ENCODE measurements around the gene HMOX2. TPM values are rescaled to one million over a fixed set of nuclear protein-coding genes. Genes with fewer than 3 reads are reported as not detected.
A peak's percentile ranks its signal among the peaks of the same experiment; 100 is the strongest.

HMOX2 gene
- total and polyA plus RNA-seq, 2 of the 13 experiments (the other 11 are each of a cell fraction or from before 2014, with no cell fraction given), result 60.3 to 70.4 TPM

DNA sequence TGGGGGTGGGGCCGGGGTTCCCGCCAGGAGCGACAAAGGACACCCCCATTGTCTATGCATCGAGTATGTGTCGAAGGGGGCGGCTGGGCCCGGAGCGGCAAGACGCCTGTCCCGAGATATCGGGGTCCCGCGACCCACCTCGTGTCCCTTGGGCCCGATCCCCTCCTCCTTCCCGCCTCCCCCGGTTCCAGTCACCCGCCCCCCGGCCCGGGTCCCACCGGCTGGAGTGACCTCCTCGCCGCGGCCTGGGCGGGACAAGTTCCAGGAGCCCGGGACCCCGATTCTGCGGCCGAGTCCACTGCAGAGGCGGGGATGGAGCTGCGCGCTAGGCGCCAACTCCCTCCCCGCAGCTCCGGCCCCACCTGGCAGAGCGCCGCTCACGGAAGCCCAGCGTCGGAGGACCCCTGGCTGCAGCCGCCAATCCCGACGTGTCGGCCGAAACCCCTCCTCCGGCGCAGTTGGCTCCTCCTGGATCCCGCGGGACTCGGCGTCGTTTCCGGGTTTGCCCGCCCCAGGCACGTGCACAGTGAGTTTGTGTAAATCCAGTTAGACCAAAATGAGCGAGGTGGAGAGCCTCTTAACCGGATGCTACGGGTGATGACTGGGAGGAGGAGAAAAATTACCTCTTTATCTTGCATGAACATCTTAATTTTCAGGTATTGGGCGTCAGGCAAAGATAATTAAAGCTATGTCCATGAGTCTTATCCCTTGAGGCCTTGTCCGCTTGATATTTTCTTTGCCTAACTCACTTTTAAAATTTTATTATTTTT lies 1.8 kb upstream of the HMOX2 start, which contains the start of gene NMRAL1 (continued):
- no peak for TF ChIP-seq HDAC6 (IDR thresholded peaks at IDR 0.05; ENCODE audit: low read depth, low read length)
- TF ChIP-seq, protein P1, sequence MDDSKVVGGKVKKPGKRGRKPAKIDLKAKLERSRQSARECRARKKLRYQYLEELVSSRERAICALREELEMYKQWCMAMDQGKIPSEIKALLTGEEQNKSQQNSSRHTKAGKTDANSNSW (CRISPR knock-in tag; IDR thresholded peaks at IDR 0.05; ENCODE audit: borderline replicate concordance), result no peak
- TF ChIP-seq ZNF775 (CRISPR knock-in tag; IDR thresholded peaks at IDR 0.05; ENCODE audit: borderline replicate concordance), result no peak
- TF ChIP-seq BRCA1 (CRISPR knock-in tag; IDR thresholded peaks at IDR 0.05), result no peak
- TF ChIP-seq, protein P2, sequence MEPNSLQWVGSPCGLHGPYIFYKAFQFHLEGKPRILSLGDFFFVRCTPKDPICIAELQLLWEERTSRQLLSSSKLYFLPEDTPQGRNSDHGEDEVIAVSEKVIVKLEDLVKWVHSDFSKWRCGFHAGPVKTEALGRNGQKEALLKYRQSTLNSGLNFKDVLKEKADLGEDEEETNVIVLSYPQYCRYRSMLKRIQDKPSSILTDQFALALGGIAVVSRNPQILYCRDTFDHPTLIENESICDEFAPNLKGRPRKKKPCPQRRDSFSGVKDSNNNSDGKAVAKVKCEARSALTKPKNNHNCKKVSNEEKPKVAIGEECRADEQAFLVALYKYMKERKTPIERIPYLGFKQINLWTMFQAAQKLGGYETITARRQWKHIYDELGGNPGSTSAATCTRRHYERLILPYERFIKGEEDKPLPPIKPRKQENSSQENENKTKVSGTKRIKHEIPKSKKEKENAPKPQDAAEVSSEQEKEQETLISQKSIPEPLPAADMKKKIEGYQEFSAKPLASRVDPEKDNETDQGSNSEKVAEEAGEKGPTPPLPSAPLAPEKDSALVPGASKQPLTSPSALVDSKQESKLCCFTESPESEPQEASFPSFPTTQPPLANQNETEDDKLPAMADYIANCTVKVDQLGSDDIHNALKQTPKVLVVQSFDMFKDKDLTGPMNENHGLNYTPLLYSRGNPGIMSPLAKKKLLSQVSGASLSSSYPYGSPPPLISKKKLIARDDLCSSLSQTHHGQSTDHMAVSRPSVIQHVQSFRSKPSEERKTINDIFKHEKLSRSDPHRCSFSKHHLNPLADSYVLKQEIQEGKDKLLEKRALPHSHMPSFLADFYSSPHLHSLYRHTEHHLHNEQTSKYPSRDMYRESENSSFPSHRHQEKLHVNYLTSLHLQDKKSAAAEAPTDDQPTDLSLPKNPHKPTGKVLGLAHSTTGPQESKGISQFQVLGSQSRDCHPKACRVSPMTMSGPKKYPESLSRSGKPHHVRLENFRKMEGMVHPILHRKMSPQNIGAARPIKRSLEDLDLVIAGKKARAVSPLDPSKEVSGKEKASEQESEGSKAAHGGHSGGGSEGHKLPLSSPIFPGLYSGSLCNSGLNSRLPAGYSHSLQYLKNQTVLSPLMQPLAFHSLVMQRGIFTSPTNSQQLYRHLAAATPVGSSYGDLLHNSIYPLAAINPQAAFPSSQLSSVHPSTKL (CRISPR knock-in tag; IDR thresholded peaks at IDR 0.05), result peak; percentile 49
- TF ChIP-seq ZNF367 (CRISPR knock-in tag; IDR thresholded peaks at IDR 0.05; ENCODE audit: borderline replicate concordance), result no peak
- TF ChIP-seq, protein P3, sequence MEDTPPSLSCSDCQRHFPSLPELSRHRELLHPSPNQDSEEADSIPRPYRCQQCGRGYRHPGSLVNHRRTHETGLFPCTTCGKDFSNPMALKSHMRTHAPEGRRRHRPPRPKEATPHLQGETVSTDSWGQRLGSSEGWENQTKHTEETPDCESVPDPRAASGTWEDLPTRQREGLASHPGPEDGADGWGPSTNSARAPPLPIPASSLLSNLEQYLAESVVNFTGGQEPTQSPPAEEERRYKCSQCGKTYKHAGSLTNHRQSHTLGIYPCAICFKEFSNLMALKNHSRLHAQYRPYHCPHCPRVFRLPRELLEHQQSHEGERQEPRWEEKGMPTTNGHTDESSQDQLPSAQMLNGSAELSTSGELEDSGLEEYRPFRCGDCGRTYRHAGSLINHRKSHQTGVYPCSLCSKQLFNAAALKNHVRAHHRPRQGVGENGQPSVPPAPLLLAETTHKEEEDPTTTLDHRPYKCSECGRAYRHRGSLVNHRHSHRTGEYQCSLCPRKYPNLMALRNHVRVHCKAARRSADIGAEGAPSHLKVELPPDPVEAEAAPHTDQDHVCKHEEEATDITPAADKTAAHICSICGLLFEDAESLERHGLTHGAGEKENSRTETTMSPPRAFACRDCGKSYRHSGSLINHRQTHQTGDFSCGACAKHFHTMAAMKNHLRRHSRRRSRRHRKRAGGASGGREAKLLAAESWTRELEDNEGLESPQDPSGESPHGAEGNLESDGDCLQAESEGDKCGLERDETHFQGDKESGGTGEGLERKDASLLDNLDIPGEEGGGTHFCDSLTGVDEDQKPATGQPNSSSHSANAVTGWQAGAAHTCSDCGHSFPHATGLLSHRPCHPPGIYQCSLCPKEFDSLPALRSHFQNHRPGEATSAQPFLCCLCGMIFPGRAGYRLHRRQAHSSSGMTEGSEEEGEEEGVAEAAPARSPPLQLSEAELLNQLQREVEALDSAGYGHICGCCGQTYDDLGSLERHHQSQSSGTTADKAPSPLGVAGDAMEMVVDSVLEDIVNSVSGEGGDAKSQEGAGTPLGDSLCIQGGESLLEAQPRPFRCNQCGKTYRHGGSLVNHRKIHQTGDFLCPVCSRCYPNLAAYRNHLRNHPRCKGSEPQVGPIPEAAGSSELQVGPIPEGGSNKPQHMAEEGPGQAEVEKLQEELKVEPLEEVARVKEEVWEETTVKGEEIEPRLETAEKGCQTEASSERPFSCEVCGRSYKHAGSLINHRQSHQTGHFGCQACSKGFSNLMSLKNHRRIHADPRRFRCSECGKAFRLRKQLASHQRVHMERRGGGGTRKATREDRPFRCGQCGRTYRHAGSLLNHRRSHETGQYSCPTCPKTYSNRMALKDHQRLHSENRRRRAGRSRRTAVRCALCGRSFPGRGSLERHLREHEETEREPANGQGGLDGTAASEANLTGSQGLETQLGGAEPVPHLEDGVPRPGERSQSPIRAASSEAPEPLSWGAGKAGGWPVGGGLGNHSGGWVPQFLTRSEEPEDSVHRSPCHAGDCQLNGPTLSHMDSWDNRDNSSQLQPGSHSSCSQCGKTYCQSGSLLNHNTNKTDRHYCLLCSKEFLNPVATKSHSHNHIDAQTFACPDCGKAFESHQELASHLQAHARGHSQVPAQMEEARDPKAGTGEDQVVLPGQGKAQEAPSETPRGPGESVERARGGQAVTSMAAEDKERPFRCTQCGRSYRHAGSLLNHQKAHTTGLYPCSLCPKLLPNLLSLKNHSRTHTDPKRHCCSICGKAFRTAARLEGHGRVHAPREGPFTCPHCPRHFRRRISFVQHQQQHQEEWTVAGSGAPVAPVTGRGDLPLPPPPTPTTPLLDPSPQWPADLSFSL (CRISPR knock-in tag; IDR thresholded peaks at IDR 0.05), result no peak
- 0 out of 2 replicates have a peak, but pooled peaks have one; percentile 36 for TF ChIP-seq IRF2 (CRISPR knock-in tag; IDR thresholded peaks at IDR 0.05)
- TF ChIP-seq MXD4 (CRISPR knock-in tag; IDR thresholded peaks at IDR 0.05), result peak; percentile 63; the same call in 1 of the 2 replicates
- TF ChIP-seq ZNF317 (CRISPR knock-in tag; IDR thresholded peaks at IDR 0.05), result no peak
- peak; percentile 88 for TF ChIP-seq ELF3 (CRISPR knock-in tag; IDR thresholded peaks at IDR 0.05)
- TF ChIP-seq, protein P4, sequence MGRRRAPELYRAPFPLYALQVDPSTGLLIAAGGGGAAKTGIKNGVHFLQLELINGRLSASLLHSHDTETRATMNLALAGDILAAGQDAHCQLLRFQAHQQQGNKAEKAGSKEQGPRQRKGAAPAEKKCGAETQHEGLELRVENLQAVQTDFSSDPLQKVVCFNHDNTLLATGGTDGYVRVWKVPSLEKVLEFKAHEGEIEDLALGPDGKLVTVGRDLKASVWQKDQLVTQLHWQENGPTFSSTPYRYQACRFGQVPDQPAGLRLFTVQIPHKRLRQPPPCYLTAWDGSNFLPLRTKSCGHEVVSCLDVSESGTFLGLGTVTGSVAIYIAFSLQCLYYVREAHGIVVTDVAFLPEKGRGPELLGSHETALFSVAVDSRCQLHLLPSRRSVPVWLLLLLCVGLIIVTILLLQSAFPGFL (CRISPR knock-in tag; IDR thresholded peaks at IDR 0.05), result no peak
- peak; percentile 69 for TF ChIP-seq THAP11 (CRISPR knock-in tag; IDR thresholded peaks at IDR 0.05)
- peak; percentile 37; the same call in 1 of the 2 replicates for TF ChIP-seq ISL2 (CRISPR knock-in tag; IDR thresholded peaks at IDR 0.05)
- TF ChIP-seq ZNF207 (IDR thresholded peaks at IDR 0.05; ENCODE audit: borderline replicate concordance), result no peak
- TF ChIP-seq, protein P5, sequence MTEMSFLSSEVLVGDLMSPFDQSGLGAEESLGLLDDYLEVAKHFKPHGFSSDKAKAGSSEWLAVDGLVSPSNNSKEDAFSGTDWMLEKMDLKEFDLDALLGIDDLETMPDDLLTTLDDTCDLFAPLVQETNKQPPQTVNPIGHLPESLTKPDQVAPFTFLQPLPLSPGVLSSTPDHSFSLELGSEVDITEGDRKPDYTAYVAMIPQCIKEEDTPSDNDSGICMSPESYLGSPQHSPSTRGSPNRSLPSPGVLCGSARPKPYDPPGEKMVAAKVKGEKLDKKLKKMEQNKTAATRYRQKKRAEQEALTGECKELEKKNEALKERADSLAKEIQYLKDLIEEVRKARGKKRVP (CRISPR knock-in tag; IDR thresholded peaks at IDR 0.05), result peak in 1 of 2 experiments; percentile 48; a peak in 2 of 4 replicates
